Endometrial microvascular endothelial cells (primary cell): ENCODE results near the gene LHX4. TPM values are rescaled to one million over a fixed set of nuclear protein-coding genes. Genes with fewer than 3 reads are reported as not detected.
"Not testable (repeated sequence)": the region's sequence is repeated elsewhere in the genome, so short reads cannot be mapped to it uniquely, and the experiment has no call there.

Experiments
- in situ Hi-C: cut with HindIII; loops from 2 replicates; pipeline ENCODE4 v1.10.0; 2017; ENCODE audit warnings: low sequenced_read_pairs, low pct_unique_long_range_greater_than_20kb; ENCODE audit errors: inconsistent ontology term
- total RNA-seq: library from RNA; depleted of rRNA; stranded (reverse); fragments of >200 nt; gene quantifications from one replicate; pipeline ENCODE4 v1.2.3, GENCODE V29; 2015; ENCODE audit errors: inconsistent ontology term

LHX4 gene
- total RNA-seq, 1 donor from 2014 or later = not detected

DNA sequence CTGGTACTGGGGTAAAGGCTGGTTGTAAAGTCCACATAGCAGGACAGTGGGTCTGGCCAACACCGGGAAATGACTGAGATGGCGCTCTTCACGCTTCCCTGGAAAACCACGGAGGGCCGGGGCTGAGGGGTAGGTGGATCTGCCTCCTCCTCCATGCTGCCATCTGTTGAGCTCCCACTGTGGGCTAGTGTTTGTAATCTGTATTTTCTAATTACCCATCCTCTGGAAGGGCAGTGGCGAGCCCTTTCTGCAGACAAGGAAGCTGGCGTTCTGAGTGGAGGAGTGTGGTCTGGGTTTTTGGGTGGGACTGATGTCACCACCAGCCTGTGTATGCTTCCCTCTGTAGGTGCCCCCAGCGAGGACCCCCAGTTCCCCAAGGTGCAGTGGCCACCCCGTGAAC lies 34.1 kb upstream of the LHX4 start:
- in situ Hi-C loops = no loop called here

DNA sequence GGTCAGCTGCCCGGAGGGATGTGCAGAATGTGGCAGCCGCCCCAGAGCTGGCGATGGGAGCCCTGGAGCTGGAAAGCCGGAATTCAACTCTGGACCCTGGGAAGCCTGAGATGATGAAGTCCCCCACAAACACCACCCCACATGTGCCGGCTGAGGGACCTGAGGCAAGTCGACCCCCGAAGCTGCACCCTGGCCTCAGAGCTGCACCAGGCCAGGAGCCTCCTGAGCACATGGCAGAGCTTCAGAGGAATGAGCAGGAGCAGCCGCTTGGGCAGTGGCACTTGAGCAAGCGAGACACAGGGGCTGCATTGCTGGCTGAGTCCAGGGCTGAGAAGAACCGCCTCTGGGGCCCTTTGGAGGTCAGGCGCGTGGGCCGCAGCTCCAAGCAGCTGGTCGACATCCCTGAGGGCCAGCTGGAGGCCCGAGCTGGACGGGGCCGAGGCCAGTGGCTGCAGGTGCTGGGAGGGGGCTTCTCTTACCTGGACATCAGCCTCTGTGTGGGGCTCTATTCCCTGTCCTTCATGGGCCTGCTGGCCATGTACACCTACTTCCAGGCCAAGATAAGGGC lies 33.5 kb upstream of the LHX4 start:
- in situ Hi-C loops = no loop called here

DNA sequence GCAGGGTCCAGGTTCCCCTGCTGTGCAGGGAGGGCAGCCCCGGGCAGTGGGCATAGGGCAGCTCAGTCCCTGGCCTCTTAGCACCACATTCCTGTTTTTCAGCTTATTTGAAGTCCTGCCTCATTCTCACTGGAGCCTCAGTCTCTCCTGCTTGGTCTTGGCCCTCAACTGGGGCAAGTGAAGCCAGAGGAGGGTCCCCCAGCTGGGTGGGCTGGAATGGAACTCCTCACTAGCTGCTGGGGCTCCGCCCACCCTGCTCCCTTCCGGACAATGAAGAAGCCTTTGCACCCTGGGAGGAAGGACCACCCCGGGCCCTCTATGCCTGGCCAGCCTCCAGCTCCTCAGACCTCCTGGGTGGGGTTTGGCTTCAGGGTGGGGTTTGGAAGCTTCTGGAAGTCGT lies 32.8 kb upstream of the LHX4 start:
- in situ Hi-C loops = no loop called here

DNA sequence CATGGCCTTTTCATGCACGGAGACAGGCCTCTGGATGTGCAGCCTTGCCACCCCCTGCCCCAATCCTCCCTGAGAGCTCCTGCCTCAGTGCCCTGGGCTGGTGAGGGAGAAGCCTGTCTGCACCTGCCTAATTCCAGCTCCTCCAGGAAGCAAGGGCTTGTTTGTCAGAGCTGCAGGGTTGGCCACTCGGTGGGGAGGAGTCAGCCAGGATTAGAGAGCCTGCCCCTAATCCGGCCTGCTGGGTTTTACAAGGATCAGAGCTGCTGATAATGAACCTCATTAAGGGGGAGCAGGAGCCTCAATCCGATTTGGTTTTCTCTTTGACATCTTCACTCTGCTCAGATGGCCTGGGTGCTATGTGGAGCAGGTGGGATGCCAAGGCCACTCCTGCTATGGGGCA lies 31.9 kb upstream of the LHX4 start:
- in situ Hi-C loops = no loop called here

DNA sequence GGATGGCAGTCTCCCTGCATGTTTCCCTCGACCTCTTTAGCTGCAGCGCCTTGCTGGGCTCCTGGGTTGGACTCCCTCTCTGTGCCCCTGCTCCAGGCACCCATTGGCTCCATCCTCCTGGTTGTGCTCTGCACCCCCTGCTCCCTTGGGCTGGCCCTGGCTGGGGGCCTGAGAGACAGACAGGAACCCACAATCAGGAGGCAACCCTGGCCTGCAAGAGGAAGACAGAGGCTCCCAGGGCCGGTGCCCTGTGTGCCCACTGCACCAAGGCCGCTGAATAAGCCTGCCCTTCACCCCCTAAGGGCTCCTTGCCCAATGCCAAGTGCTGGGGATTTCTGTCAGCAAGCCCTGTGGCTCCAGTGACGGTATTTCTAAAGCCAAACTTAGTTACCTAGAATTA lies 31.5 kb upstream of the LHX4 start:
- in situ Hi-C loops = no loop called here

DNA sequence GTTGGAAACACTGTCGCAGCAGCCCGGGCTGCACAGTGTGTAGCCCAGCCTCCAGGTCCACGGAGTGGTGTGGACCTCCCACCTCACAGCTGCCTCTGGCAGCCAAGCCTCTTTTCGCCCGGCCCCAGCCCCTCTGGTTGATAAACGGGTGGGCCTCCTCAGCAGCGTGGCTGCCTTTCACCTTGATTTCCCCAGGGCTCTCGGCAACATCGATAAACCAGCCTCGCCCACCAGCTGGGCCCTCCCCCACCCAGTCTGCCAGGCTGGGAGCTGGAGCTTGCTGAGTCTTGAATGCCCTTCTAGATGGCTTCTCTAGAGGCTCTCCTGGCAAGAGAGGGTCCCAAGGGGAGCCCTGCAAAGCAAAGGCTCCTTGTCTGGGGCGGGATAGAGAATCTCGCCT lies 31.0 kb upstream of the LHX4 start:
- in situ Hi-C loops = no loop called here

DNA sequence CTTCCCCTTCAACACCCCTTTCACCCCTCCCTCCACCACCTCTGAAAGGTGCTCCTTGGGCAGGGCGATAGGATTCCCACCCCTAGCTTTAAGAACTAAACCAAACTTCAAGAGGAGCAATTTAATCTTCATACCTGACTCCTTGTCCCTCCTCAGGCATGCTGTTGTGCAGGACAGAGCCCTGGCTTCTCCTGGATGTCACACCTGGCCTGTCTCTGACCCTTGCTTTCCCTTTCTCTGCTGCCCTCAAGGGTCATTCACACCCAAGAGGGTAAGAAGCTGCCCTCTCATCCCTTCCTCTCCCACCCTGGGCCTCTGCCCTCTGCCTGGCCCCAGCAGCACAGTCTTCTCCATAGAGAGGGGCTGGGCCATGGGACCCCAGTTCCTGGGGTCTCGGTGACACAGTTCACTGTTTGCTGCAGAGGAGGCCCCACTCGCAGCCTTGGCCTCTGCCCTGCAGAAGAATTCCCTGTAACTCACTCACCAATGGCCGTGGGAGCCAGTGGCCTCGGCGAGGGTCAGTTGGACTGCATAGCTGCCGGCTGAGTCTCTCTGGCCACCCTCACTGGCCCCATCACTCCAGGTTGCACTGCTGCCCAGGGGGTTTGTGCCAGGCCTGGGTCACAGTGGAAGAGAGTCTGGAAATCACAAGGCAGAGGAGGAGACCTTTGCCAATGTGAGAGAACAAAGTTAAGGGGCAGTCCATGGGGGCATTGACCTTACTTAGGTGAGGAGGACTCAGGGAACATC lies 28.4 kb upstream of the LHX4 start:
- in situ Hi-C loops = no loop called here

DNA sequence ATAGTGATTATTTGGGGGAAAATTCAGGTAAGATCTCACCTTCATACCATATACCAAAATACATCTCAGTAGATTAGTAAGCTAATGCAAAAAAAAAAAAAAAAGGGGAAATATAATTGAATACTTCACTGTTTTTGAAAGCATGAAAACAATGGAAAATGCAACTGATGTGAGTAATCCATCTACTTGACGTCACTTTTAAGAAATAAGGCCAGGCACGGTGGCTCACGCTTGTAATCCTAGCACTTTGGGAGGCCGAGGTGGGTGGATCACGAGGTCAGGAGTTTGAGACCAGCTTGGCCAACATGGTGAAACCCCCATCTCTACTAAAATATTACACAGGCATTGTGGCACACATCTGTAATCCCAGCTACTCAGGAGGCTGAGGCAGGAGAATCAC lies 27.5 kb upstream of the LHX4 start:
- in situ Hi-C loops = not testable (repeated sequence)

DNA sequence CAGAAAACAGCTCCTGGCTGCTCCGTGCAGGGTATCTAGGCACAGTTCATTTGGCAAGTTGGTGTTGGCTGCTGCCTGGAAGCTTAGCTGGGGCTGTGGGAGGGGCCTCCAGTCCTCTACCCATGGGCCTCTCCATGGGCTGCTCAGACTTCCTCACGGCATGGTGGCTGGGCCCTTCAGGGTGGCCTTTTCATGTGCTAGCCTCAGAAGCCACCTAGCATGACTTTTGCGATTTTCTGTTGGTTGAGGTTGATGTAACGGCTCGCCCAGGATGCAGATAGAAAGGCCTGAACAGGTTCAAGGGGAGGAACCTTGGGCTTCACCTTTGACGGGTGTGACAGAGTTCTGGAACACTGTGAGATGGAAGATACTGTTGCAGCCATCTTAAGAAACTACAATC lies 25.8 kb upstream of the LHX4 start:
- in situ Hi-C loops = no loop called here

DNA sequence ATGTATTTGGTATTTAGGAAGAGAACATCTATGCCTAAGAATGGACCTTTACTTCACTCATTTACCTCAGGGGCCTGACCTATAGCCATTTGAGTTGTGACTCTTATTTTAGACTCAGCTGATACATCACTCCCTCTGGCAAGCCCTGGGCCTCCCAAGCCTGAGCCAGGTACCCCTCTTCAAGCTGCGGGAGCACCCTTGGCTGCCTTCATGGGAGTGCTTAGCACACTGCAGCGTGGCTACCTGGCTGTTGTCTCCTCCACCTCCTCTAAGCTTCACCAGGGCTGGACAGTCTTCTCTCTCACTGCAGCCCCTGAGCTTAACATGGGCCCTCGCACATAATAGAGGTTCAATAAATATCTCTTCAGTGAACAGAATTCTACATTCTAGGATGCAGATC lies 23.5 kb upstream of the LHX4 start:
- in situ Hi-C loops = no loop called here

DNA sequence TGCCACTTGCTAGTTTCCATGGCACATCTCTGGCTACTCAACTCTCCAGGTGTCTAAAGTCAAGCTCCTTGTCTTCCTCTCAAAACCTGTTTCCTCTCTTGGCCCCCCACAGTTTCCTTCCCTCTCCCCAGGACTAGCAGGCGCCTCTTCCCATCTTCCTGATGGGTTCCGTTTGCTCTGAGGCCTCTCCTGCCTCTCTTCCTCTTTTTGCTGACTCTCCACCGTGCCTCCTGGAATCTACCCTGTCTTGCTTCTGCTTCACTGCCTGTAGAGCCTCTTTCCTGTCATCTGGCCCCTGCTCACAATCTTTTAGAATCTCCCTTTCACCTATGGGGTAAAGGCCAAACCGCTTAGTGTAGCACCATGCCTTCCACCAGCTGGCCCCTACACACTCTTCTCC lies 21.8 kb upstream of the LHX4 start:
- in situ Hi-C loops = no loop called here

DNA sequence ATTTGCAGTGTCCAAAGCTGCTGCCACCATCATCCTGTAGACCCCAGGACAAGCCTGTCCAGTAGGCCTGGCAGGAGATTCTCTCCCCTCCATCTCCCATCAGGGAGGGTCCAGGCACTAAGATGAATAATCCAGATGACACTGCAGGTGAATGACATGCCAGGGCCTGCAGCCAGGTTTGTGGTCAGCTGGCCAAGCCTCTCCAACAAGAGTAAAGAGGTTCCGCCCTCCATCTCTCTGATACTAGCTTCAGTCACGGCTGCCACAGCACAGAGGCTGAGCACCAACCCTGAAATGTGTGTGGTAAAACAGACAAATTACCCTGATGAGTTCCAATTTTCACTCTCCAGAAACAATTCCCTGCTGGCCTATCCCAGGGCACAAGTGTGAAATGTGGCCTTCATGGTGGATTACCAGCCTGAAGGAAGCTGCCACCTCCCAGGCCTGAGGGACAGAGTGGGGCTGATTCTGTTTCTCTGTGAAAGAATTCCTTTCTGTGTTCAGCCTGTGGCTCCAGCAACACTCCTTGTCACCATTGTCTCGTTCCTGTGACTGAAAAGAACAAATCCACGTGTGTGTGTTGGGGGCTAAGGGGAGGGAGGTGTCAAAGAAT lies 19.9 kb upstream of the LHX4 start:
- in situ Hi-C loops = no loop called here

DNA sequence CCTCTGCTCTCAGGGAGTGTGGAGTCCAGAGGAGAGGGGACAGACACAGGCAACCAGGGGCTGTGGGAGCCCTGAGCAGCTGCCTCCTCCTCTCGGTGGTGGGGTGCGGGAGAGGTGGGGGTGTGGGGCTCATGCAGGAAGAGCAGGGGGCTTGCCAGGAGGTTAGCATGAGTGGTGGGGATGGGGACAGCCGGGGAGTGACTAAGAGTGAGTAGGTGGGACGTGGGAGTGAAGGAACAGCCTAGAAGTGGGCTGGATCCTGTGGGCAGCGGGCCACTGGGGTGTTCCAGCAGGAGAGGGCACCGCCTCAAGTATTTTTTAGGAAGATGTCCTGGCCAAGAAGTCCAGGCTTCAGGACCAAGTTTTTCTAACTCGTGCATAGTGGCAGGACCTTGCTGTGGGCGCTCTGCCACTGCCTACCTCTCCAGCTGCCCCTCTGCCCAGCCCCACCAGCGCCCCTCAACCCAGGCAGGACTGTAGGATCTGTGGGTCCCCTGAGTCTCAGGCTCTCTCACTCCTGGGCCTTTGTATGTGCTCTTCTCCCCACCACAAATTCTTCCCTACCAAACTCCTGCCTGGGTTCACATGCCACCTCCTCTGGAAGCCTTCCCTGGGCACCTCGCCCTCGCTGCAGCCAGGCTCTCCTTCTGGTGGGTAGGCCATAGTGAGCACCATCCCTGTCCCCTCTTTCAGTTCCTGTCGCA lies 18.8 kb upstream of the LHX4 start:
- in situ Hi-C loops = no loop called here

DNA sequence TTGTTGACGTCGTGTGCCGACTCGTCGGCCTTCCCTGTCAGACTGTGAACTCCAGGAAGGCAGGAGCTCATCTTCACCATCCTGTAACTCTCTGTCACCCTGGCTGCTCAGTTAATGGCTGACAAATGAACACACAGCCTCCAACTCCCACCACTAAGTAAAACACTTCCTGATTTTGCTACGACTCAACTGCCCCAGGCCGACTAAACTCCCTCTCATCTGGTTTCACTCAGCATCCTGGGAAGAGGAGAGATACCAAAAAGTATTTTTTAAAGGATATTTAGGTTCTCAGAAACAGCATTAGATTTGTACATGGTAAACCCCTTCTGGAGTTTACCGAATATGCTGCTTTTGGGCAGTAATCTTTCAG lies 18.2 kb upstream of the LHX4 start:
- in situ Hi-C loops = no loop called here

DNA sequence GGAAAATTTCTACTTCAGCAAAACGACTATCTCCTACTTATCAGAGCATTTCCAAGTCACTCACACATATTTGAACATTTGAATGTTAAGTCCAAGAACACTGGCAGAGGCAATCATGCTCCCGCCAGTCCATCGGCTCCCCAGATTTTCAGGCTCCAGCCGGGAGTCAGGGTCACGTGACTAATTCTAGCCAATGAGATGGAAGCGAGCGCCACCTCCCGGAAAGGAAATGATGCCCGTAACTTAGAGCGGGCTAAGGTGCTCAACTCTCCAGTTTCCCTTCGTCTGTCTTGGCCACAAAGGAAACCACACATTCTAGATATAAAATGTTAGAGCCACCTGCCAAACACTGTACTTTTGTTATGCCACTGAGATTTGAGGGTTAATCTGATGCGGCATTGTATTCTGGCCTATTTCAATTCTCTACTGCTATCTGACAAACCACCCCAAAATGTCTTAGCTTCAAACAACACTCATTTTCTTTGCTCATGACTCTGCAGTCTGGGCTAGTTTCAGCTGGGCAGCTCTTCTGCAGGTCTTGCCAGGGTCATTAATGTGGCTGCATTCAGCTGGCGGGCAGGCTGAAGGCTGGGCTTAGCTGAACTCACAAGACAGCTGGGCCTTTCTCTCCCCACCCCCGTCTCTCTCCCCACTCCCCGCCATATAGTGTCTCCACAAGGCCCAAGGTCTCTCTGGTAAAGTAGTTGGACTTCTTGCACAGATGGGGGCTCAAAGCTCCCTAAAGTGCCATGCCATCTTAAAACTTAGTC lies 16.5 kb upstream of the LHX4 start:
- in situ Hi-C loops = no loop called here

DNA sequence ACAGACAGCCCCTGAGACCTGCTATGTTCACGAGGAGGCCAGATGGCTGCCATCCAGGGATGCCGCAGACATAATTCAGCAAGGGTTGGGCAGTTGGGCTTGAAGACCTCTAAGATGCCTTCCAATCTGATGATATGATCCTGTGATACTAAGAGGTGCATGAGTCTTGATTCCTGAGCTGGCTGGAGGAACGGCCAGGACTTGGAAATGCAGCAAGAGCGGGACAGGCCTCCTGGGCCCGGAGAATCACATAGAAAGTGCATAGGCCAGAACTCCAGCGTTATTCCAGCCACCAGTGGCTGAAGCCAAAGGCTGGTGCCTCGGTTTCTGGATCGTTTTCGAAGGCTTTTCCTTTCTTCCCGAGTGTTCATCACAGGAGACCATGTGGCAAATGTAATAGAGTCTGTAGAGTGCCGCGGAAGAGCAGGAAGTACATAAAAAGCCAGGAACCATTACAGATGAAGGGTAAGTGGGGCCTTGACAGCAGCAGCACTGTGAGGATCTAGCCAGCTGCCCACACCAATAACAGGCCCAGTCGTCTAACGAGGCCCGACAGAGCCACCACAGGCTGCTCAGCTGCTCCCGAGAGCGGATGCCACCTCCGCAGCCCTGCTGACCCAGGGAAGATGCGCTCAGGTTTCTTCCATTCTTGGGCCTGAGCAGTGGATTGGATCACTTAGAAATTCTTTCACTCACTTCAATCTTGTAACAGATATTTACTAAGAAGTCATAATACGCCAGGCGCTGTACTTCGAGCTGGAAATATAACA lies 14.0 kb upstream of the LHX4 start:
- in situ Hi-C loops = no loop called here

DNA sequence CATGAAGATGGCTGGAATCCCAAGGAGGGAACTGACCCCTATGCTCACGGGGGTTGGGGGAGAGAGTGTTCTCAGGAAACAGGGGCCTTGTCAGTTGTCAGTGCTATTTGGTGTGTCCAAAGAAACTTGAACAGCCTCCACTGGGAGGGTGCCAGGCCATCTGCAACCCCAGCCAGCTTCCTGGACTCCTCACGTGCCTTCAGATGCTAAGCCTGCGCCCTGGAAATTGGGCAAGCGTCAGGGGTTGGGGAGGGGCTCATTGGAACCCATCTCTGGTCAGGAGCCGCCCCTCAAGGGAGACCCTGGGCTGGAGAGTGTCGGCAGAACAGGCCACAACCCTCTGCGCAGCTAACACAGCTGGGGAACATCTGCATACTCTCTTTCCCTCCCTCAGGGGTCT lies 13.1 kb upstream of the LHX4 start:
- in situ Hi-C loops = no loop called here

DNA sequence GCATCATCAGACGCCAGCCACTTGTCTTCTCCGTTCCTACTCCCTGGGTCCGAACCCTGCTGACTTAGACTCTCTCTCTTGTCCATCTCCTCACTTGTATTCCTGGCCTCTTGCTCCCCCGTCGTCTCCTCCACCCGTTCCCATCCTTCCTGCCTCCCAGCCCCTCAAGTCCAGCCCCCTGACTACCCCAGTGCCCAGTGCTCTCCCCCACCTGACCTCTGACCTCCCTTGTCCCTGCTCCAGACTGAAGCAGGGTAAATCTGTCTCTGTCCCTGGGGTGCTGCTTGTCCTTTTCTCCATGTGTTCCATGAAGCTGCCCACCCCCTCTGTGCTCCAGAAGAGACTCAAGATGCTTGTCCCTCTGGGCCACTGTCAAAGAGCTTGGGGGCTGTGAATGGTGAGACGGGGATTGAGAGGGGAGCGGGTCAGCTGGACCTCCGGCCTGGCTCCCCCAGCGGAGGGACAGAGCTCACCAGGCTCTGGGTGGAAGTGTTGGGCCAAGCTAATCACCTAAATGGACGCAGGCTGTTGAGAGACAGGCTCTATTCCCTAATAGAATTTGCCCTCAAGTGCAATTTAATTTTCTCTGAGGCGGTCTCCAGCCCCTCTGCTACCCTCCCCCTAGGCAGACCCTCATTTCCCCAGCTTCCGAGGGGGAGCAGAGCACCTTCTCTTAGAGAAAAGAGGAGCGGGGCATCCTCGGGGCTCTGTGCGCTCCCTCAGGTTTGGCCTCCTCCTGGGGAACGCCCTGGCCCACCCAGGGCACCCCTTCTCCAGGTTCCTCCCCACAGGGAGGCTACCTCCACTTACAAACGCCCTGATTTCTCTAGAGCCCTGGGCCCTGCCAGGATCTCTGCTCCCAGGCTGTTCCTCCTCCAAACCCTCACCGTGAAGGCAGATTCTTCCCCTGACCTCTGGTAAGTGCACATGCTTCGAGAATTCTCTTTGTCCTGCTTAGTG lies 11.0 kb upstream of the LHX4 start:
- in situ Hi-C loops = no loop called here
